HG03521 (cell line): ENCODE results near the gene CPNE1.

Source experiments
- ATAC-seq: cut with Tn5 transposase; IDR thresholded peaks from one replicate; pipeline ENCODE4 v1.9.1; 2021; ENCODE audit warnings: mild to moderate bottlenecking, moderate library complexity; ENCODE audit not compliant: unreplicated experiment

Gene CPNE1

DNA sequence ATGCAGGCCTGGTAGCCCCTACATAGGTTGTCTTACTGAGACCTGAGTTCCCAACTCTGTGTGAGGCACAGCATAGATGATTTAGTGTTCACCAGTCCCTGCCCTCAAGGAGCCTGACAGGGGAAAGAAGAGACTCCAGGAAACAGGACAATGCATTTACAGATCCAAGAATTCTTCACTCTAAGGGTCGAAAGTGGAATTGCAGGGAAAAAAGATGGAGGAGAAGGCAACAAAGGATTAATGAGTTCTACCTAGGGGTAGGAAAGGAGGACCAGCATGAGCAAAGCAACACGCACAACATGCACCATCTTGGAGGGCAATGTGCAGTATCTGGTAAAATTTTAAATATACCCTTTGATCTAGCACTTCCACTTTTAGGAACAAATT lies 43.1 kb downstream of the CPNE1 start:
- ATAC-seq, result no peak

DNA sequence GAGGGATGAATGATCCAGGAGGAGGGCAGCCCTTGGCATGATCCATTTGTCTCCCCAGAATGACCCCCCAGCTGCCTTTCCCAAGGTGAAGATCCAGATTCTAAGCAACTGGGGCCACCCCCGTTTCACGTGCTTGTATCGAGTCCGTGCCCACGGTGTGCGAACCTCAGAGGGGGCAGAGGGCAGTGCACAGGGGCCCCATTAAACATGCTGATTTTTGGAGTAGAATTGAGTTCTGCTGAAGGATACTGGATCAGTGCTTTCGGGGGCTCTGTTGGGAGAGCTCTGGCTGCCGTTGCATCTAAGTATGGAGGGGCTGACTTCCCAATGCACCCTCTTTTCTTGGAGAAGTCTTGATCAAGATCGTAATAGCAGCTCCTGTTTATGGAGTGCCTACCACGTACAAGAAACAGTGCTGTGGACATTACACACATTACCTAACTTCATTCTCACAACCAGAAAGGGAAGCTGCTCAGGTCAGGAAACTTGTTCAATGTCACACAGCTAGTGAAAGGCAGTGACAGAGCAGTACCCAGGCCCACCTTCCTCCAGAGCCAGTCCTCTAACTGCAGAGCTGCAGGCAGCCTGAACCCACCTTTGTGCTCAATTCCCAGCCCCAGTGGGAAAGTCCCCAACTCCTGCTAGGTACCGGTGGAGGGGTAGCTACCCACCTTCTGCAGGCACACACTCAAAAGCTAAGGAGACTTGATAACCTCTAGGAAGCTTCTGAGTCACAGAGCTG lies 43.7 kb downstream of the CPNE1 start:
- ATAC-seq, result no peak

DNA sequence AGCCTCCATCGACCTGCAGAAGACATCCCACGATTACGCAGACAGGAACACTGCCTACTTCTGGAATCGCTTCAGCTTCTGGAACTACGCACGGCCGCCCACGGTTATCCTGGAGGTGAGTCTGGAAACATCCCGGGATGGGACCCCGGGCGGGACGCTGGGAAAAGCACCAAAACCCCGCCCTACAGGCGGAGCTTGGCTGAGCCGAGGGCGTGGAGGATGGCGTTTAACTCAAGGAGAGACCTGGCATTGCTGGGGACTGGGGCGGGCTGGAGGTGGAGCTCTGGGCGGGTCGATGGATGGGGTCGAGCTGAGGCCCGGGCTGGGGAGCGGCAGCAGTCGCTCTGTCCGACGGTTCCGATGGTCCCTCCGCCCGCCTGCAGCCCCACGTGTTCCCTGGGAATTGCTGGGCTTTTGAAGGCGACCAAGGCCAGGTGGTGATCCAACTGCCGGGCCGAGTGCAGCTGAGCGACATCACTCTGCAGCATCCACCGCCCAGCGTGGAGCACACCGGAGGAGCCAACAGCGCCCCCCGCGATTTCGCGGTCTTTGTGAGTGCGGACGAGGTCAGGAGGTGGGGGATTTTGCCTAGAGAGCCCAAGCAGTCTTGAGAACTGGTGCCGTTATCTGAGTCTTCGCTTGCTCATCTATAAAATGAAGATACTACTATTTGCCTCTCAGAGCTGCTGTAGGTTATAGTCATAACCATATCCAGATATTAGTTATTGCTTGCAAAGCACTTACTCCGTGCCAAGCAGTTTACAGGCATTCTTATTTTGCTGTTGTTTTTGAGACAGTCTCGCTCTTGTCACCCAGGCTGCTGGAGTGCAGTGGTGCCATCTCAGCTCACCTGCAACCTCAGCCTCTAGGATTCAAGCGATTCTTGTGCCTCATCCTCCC lies 45.3 kb downstream of the CPNE1 start:
- peak; percentile 21 for ATAC-seq

DNA sequence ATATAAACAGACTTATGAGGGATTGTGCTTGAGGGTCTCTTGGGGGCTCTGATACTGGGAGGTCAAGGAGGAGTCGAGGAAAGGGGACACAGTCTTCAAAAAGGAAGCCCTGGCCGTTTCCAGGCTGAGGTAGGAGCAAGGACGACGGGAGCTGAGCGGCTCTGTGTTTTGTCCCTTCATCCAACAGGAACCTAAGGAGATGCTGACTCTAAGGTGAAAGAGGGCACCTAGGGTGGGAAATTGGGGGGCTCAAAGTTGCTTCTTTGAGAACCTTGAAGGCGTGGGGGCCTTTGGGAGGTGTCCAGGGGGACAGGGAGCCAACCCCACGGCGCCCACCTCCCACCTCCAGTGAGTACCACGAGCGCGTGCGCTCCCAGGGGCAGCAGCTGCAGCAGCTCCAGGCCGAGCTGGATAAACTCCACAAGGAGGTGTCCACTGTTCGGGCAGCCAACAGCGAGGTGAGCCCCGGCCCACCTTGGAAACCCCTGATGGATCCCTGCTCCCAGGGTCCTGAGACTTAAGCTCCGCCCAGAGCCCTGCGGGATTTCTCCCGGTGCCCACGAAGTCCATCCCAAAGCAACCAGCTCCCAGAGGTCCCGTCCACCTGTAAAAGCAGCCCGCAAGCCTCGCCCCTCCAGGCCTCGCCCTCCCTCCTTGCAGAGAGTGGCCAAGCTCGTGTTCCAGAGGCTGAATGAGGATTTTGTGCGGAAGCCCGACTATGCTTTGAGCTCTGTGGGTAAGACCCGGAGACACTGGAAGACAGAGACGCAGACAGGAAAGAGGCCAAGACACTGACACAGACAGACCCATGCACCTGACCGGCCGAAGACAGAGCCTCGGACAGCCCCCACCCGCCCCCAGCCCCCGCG lies 46.2 kb downstream of the CPNE1 start:
- ATAC-seq, result no peak

DNA sequence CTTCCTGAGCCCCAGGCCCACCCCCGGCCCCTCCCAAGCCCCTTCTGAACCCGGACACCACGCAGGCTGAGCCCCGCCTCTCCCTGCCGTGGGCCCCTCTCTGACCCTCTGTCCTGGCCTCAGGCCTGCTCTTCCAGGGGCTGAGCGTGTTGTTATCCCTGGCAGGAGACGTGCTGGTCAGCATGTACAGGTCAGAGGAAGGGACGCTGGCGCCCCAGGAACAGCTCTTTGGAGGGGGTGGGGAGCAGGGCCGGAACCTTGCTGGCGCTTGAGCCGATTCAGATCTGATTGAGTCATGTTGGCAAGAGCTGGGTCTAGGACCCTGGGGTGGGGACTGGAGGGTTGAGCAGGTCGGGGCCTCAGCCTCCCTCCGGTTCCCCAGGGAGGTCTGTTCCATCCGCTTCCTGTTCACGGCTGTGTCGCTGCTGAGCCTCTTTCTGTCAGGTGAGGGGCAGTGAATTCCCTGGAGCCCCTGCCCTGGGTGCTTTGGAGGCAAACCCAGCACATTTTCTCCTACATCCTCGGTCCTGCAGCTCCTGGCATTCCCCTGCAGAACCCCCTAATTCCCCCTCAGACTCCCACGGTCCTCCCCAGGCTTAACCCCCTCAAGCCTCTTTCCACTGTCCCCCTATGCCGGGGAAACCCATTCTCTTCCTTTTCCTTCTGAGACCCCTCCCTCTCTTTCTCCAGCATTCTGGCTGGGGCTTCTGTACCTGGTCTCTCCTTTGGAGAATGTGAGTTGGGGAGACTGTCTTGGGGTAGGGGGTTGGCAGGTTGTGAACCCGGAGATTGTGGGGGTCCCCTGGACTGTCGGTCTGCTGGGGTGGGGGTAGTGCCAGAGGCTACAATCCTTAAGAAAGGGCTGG lies 47.1 kb downstream of the CPNE1 start:
- ATAC-seq, result no peak

DNA sequence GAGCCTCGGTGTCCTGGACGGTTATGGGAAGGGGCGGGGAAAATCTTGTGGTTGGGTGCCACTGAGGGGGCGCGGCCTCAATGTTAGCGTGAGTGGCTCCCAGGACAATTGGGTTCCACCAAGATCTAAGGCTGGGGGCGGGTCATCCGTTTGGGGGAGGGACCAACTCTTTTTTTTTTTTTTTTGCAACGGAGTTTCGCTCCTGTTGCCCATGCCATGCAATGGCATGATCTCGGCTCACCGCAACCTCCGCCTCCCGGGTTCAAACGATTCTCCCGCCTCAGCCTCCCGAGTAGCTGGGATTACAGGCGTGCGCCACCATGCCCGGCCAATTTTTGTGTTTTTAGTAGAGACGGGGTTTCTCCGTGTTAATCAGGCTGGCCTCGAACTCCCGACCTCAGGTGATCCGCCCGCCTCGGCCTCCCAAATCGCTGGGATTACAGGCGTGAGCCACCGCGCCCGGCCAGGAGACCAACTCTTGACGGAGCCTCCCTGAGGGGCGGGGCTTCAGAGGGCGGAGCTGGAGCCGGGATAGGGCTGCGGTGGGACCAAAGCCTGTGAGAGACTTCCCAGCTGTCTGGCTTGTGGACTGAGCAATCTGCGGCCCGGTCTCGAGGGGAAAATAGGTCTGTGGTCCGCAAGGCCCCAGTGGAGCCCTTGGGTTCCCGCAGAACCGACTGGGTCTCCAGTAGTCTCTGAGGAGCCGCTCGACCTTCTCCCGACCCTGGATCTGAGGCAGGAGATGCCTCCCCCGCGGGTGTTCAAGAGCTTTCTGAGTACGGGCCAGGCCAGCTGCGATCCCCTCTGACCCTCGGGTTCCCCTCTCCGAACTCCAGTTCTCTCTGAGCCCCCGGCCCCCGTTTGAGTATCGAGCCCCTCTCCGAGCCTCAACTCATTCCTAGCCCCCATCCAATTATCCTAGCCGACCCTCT lies 48.0 kb downstream of the CPNE1 start:
- no peak for ATAC-seq

DNA sequence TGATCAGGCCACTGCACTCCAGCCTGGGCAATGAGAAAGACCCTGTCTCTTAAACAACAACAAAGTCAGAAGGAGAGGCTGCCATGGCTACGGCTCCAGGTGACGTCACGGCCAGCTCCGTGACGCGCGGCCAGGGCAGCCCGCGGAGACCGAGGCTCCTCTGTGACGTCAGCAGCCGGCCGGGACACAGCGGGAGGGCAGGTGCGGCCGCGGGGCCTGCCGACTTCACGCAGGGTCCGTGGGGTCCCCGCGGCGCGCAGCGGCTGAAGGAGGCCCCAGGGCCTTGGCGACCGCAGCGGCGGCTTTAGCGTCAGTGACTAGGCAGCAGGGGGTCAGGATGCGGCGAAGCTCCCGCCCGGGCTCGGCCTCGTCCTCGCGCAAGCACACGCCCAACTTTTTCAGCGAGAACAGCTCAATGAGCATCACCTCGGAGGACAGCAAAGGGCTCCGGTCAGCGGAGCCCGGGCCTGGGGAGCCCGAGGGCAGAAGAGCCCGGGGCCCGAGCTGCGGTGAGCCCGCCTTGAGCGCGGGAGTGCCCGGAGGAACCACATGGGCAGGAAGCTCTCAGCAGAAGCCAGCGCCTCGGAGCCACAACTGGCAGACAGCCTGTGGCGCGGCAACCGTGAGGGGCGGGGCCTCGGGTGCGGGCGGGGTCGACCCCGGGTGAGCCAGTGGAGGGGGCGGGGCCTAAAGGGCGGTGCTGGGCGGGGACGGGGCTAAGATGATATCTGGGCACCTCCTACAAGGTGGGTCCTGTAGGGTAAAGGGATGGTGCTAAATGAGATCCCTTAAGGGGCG lies 48.8 kb downstream of the CPNE1 start, which contains the start of gene SPAG4:
Gene SPAG4, plus strand, starts transcription at position 163 of the 798 bp plus-strand sequence. Its CDS starts 175 bp downstream, at position 338.
- peak; percentile 80 for ATAC-seq

DNA sequence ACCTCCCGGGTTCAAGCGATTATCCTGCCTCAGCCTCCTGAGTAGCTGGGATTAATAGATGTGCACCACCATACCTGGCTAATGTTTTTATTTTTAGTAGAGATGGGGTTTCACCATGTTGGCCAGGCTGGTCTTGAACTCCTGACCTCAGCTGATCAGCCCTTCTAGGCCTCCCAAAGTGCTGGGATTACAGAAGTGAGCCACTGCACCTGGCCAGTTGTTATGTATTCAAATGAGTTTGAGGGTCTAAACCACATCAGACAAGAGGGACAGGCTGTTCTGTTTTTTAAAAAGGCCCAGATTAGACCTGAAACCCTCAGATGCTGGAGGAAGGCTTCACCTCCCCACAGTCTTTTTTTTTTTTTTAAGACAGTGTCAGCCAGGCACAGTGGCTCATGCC lies 53.2 kb downstream of the CPNE1 start:
- ATAC-seq, result no peak

DNA sequence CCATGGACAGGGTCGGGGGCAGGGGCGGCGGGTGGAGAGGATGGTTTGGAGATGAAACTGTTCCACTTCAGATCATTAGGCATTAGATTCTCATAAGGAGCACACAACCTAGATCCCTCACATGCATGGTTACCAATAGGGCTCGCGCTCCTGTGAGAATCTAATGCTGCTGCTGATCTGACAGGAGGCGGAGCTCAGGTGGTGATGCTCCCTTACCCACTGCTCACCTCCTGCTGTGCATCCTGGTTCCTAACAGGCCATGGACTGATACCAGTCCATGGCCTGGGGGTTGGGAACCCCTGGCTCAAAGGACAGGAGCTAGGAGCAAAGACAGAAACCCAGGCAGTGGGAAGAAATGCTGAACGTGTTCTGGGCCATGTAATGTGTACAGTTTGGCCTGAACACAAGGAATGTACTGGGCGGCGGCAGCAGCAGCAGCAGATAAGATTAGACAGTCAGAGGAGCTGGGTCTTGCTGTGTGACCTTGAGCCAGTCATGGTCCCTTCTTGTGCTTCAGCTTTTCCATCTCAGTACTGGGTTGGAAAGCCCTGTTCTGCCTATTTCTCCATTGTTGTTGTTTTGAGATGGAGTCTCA lies 53.8 kb downstream of the CPNE1 start:
- ATAC-seq, result no peak

DNA sequence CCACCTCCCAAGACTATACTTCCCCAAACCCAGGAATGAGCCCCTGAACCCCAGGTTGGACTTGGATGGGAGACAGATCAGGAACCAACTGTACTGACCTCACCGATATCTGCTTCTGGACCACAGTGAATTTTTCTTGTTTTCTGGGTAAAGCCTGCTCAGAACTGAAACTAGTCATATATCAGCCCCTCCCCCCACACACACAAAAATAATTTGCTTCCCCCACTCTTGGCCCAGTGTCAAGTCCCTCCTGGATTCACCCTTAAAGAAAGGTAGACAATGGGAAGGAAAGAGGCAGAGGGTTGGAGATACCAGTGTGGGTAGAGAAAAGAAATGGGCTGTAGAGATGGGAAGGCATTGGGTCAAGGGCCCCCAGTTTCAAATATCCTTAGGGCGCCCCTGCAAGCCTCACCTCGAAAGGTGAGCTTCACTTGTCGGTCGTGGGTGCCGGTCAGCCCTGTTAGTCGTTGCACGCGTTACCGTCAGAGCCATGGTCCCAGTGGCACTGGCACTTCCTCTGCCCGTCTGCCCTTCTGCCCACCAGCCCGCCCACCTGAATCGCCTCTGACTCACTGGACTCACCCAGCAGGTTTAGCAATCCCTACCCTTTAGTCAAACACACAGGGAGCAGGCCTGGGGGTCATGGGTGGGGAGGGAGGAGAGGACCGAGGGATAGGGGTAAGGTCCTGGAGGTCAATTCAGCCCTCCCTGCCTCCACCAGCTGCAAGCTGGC lies 57.5 kb downstream of the CPNE1 start:
- ATAC-seq, result no peak

DNA sequence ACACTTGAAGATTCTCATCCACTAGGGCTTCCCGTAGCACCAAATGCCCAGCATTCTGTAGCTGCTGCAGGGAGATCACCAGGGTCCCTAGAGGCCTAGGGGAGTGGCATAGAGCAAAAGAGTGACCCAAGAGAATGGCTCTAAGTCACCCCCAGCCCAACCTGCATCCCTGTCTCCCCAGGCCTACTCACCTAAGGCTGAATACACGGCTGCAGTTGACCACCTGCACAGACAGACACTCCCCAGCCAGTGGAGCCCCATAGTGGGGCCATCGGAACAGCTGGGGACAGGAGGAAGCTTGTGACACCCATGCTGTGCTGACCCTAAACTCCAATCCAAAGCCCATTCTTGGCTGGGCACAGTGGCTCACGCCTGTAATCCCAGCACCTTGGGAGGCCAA lies 58.6 kb downstream of the CPNE1 start:
- no peak for ATAC-seq

DNA sequence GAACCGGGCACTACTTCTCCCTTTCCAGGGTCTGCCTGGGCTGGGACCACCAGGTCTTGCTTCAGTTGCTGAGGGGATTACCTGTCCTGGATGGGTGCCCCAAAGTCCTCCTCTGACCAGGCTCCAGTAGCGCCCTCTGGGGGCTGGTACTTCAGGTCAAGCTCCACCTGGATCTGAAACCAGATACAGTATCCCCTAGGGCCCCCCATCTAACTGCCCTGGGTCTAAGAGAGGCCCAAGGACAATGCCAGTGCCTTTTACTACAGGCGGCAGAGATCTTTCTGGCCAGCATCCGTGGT lies 60.3 kb downstream of the CPNE1 start:
- no peak for ATAC-seq

DNA sequence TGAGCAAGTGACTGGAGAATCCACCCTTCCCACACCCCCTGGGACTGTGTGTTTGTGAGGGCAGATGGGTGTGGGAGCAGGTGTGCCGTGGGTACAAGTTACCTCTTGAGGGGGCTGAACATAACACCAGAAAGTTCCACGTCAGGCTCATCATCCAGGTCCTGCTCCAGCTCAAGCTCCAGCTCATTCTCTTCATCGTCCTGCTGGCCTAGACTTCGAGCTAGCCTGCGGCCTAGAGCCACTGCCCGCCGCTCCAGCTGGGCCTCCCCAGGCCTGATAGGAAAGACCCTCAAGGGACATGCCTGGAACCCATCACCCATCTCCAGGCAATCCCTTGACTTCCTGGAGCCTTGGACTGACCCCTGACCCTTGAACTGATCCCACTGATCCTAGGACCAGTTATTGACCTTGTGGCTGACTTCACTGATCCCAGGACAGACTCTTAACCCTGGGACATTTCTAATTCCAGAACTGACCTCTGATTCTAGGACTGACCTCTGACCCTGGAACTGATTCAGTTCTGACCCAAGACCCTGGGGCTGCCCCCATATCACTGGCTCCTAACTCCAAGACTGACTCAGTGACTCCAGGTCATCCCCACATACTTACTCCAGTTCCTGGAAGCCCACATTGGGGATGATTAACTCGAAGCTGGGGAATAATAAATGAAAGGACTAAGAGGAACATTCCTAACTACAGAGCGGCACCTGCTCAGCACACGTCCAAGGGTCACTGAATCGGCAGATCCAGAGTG lies 60.8 kb downstream of the CPNE1 start:
- ATAC-seq, result no peak

DNA sequence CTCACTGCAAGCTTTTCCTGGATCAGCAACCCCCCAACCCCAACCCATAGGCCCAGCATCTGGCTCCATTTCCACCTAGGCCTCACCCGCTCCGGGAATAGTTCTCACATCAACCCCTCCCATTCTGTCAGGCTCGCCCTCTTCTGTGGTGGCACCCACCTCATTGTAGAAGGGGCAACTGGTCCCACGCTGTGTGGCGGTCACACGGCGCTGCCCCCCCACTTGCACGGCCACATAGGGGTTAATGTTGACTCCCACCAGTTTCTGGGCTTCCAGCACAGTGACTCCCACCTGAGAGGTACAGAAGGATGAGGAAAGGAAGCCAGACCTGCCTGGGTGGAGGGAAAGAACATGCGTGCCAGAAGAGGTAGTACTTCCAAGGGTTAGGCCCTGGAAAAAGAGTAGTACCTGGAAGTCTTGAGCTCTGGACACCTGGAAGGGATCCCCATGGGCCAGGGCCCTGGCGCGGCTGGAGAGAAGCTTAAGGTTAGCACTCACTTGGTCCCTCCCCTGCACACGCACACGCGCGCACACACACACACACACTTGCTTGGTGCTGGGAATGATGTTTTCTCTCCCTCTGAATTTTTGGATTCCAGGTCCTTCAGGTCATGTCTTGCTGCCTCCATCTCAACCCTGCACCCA lies 61.7 kb downstream of the CPNE1 start:
- no peak for ATAC-seq

DNA sequence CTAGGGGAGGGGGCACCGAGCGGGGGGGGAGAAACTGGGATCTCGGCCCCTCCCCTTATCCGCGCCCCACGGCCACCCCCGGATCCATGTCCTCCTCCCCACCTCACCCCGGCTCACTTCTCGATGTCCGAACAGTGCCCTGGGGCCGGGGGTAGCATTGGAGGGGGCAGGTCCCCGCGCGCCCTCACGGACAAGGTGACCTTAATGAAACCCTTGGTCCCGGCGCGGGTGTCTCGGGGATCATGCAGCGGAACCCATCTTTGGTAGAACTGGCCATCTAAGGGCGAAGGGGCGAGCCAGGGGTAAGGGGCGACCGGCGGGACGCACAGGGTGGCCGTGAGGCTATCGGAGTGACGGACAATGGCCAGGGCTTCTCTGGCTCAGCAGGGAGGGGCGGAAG lies 62.7 kb downstream of the CPNE1 start:
- ATAC-seq, result no peak
